Calu3 (cell line): ENCODE measurements around the gene SAFB2. TPM values are rescaled to one million over a fixed set of nuclear protein-coding genes. Genes with fewer than 3 reads are reported as not detected.

Experiments used
- BruUV-seq: library from RNA; stranded (reverse); fragments of 400-500 nt; replicated peaks from 2 replicates; lab custom pipeline; 2021; lab: Mats Ljungman, UMichigan
- CTCF ChIA-PET: fragments of 300-600 bp; sonication (Branson Sonifier 250); formaldehyde crosslinking; loops from one replicate; lab custom pipeline; 2022; ENCODE audit warnings: antibody characterized with exemption; lab: Charles Lee
- DNase-seq: peaks from one replicate; pipeline ENCODE4 v3.0.0; 2022
- H3K27ac Mint-ChIP-seq: one replicate; pipeline ENCODE4 v1.8.0; 2022; ENCODE audit warnings: mixed read lengths; ENCODE audit not compliant: unreplicated experiment
- H3K27me3 Mint-ChIP-seq: one replicate; pipeline ENCODE4 v1.8.0; 2022; ENCODE audit warnings: mixed read lengths; ENCODE audit not compliant: unreplicated experiment
- H3K36me3 Mint-ChIP-seq: one replicate; pipeline ENCODE4 v1.8.0; 2022; ENCODE audit warnings: mild to moderate bottlenecking, moderate library complexity, mixed read lengths; ENCODE audit not compliant: insufficient read depth, unreplicated experiment
- H3K4me1 Mint-ChIP-seq: one replicate; pipeline ENCODE4 v1.8.0; 2022; ENCODE audit warnings: mild to moderate bottlenecking, low read depth, mixed read lengths; ENCODE audit not compliant: unreplicated experiment
- H3K4me3 Mint-ChIP-seq: one replicate; pipeline ENCODE4 v1.8.0; 2022; ENCODE audit warnings: mild to moderate bottlenecking, low read depth, moderate library complexity, mixed read lengths; ENCODE audit not compliant: unreplicated experiment
- H3K9me3 Mint-ChIP-seq: one replicate; pipeline ENCODE4 v1.8.0; 2022; ENCODE audit warnings: low read depth, mixed read lengths; ENCODE audit not compliant: unreplicated experiment
- CTCF ChIP-seq: fragments of 200-600 bp; IDR thresholded peaks from one replicate; pipeline ENCODE4 v1.8.0; 2022; ENCODE audit warnings: antibody characterized with exemption; ENCODE audit not compliant: unreplicated experiment
- intact Hi-C: fragments of 100-400 bp; cut with micrococcal nuclease; formaldehyde crosslinking; loops from one replicate; pipeline ENCODE4 v1.10.0; 2022; ENCODE audit not compliant: unreplicated experiment
- total RNA-seq: library from RNA; stranded (reverse); gene quantifications from 2 replicates; pipeline ENCODE4 v1.2.3, GENCODE V29; 2022

The SAFB2 gene
- total RNA-seq, 1 experiment from 2014 or later, result 71.7 TPM

GRCh38 chr19:5641171-5641570 lies 18.6 kb upstream of the SAFB2 start:
- peaks cover 7% of the 10 kb centered on the region for H3K4me1 Mint-ChIP-seq
- H3K27me3 Mint-ChIP-seq, result no peaks in the 10 kb centered on the region
- intact Hi-C loops, result no loop called here
- BruUV-seq, result no TSS peak
- no peak for DNase-seq
- H3K9me3 Mint-ChIP-seq, result no peaks in the 10 kb centered on the region
- H3K36me3 Mint-ChIP-seq, result peaks cover 44% of the 10 kb centered on the region
- CTCF ChIA-PET, result no interaction called here
- TF ChIP-seq CTCF, result no peak
- no peak overlapping the region for H3K27ac Mint-ChIP-seq
- no peak overlapping the region for H3K4me3 Mint-ChIP-seq

- Mint-ChIP-seq H3K4me3 (no peak overlapping the region), H3K27ac (no peak overlapping the region), H3K9me3 (no peaks in the 10 kb centered on the region), H3K27me3 (no peaks in the 10 kb centered on the region), H3K36me3 (peaks cover 41% of the 10 kb centered on the region), H3K4me1 (peaks cover 7% of the 10 kb centered on the region)
- DNase-seq, result no peak
- TF ChIP-seq CTCF, result no peak
- intact Hi-C loops, result no loop called here
- BruUV-seq, result no TSS peak
- CTCF ChIA-PET, result no interaction called here
These were observed 15.4 kb upstream of the SAFB2 start for GRCh38 chr19:5637971-5638370.

GRCh38 chr19:5635427-5635826 lies 12.9 kb upstream of the SAFB2 start:
- H3K36me3 Mint-ChIP-seq, result peaks cover 22% of the 10 kb centered on the region
- no peak overlapping the region for H3K4me3 Mint-ChIP-seq
- H3K9me3 Mint-ChIP-seq, result no peaks in the 10 kb centered on the region
- intact Hi-C loops, result no loop called here
- TF ChIP-seq CTCF, result no peak
- no peaks in the 10 kb centered on the region for H3K27me3 Mint-ChIP-seq
- no peak overlapping the region for H3K27ac Mint-ChIP-seq
- DNase-seq, result no peak
- CTCF ChIA-PET, result no interaction called here
- H3K4me1 Mint-ChIP-seq, result peaks cover 8% of the 10 kb centered on the region
- BruUV-seq, result no TSS peak

GRCh38 chr19:5632657-5633056 lies 10.1 kb upstream of the SAFB2 start:
- TF ChIP-seq CTCF, result no peak
- intact Hi-C loops, result no loop called here
- Mint-ChIP-seq H3K4me3 (no peak overlapping the region), H3K9me3 (no peaks in the 10 kb centered on the region), H3K36me3 (peaks cover 20% of the 10 kb centered on the region), H3K4me1 (peaks cover 8% of the 10 kb centered on the region), H3K27me3 (no peaks in the 10 kb centered on the region), H3K27ac (no peak overlapping the region)
- DNase-seq, result no peak
- BruUV-seq, result no TSS peak
- CTCF ChIA-PET, result no interaction called here
